ENCODE results near the gene PACSIN2.
"Not testable (repeated sequence)": the region's sequence is repeated elsewhere in the genome, so short reads cannot be mapped to it uniquely, and the experiment has no call there.

The PACSIN2 gene

DNA sequence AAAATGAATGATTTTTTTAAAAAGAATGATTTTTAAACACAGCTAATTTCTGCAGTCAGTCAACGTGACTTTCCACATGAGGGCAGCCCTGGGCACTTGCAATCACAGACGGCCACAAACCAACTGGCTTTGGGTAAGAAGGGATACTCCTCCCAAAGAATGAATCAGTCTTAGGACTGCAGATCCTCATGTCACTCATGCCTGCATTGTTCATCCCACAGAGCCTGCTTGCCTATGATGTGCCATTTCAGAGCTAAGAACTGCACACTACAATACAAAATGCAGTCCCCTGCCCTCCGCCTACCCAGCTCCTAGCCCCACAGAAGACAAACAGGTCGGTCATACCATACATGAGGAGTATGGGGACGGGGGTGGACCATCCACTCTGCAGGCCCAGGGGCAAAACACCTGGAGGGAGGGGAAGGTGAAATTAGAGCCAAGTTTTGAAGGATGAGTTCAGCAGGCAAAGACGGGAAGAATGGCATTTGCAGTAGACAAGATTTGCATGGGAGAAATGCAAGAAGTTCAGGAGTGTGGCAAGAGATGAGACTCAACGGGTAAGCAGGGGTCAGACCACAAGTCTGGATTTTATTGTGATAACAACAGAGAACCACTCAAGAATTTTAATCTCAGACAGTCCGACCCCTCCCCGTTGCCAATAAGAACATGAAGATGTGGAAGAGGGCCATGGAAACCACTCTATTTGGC is 24.7 kb downstream of the PACSIN2 start:
- DNase-seq: no peak

DNA sequence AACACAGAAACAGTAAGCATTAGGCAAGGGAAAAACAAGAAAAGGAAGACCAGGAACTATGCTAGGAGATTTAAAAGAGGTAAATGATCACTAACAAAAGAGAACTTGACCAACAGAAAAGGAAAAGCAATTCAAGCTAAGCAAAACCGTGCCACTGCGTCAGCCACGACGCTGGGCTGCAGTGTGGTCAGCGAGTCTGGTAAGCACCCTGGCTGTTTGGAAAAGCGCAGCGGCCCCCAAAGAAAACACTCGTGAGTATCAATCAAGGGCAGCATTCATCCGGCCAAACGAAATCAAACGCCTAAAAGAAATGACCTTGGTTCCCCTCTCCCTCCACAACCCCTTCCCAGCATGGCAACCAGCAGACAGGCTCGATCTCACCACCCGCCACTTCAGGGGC is 28.8 kb downstream of the PACSIN2 start:
- DNase-seq: no peak

DNA sequence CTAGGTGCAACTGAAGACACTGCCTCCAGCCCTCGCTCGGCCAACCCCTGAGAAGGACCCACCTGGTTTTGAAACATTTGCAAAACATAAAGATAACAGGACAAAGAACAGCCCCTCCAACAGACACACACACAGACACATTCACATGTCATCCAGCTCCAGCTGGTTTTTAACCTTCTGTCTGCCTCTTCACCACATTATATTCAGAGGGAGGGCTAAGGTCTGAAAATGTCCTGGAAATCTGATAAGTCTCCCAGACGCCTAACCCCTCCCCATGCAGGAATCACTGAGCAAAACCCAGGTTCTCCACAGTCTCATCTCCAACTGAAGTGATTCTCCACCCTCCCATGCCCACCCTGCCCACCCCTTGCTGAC is 29.4 kb downstream of the PACSIN2 start:
- no peak for DNase-seq

DNA sequence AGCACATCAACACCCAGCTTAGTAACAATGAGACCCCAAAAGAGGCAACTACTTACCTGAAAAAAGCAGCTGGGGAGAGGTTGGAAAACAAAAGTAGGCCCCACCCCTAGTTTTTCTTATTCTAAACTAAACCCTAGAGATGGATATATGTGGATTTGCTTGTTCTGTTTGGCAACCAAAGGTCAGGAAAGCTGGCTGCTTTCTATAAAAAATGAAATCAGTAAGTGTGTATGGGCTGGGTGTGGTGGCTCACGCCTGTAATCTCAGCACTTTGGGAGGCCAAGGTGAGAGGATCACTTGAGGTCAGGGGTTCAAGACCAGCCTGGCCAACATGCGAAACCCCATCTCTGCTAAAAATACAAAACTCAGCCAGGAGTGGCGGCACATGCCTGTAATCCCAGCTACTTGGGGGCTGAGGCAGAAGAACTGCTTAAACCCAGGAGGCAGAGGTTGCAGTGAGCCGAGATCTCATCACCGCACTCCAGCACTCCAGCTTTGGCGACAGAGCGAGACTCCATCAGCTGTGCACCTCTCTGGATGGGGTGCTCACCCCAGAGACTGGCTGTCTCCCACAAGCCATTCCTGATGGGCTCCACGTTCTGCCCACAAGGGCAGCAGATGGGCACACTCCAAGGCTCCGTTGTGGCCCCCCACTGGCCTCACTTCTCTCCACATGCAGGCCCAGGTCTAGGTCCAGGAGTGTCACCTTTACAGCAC is 30.0 kb downstream of the PACSIN2 start:
- DNase-seq: no peak

DNA sequence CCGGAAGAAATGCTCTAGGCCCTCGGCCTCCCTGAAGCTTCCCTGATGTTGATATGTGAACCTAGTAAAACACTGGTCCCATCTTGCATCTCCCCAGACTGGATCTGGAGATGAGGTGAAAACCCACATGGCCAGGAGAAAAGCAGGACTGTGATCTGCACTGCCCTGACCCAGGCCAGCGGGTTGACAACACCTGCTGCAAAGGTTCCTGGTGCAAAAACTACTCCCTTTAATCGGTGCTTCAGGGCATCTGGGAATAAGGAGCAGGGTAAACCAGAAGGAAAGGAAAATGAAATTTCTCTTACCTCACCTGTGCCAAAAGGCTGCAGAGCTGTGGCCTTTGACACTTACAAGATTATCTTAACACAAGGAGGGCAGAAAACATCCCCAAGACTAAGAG is 30.6 kb downstream of the PACSIN2 start:
- no peak for DNase-seq

DNA sequence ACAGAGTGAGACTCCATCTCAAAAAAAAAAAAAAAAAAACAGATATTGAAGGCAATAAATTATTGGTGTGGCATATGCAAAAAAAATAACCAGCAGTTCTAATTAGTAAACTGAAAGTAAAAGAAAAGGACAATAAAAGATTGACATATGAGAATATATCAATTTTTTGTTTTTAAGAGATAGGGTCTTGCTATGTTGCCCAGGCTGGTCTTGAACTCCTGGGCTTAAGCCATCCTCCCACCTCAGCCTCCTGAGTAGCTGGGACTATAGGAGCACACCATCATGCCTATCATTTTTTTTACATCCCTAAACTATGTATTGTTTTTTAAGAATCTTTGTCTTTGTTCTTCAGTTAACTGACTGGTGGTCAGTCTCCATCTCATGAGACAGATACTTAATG is 31.5 kb downstream of the PACSIN2 start:
- DNase-seq: no peak

DNA sequence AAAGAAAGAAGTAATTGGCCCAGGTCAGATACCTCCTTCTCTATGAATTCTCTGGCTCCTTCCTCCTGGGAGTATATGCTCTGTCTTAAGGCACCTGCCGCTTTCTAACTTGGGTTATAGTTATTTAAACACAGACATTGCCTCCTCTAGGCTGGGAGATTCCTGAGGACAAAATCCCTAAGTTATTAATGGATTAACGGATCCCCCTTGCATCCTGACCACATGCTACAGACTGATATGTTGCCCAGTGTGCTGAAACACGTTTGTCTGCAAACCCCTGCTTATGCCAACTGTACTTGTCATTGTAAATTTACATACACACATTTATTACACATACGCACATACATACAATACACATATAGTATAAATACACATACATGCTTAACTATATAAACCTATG is 35.3 kb downstream of the PACSIN2 start:
- no peak for DNase-seq

DNA sequence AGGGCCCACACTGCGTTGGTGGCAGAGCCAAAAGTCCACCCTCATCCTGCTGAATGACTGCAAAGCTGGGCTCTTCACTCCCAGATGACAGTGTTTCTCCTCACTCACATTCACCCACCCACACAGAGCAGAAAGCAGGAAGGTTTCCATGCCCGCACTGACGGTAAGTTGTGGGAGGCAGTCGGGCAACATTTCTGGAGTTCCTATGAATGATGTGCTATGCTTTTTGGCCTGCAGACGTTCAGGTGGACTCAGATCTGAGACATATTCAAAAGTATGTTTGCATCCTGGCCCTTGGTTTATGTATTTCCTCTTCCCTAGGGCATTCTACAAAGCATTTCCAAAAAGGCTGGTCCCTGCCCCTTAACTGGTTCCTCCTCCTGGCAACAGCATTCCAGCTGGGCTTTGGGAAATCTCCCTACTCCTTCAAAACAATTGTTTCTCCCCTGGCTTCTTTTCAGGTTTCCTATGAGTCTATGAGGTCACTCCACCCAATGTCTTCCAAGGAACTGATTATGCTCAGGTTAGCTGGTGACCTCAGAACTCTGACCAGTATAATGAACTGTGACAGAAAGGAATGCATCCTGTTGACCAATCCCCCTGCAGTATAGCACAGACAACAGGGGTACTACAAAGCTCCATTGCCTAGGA is 36.4 kb downstream of the PACSIN2 start:
- no peak for DNase-seq

DNA sequence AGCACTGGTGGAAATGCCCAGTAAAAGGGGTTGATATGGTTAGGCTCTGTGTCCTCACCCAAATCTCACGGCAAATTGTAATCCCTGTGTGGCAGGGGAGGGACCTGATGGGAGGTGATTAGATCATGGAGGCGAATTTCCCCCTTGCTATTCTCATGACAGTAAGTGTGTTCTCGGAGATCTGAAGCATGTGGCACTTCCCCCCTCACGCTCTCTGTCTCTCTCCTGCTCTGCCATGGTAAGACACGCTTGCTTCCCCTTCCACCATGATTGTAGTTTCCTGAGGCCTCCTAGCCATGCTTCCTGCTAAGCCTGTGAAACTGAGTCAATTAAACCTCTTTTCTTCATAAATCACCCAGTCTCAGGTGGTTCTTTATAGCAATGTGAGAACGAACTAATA is 37.4 kb downstream of the PACSIN2 start:
- DNase-seq: peak; percentile 50

DNA sequence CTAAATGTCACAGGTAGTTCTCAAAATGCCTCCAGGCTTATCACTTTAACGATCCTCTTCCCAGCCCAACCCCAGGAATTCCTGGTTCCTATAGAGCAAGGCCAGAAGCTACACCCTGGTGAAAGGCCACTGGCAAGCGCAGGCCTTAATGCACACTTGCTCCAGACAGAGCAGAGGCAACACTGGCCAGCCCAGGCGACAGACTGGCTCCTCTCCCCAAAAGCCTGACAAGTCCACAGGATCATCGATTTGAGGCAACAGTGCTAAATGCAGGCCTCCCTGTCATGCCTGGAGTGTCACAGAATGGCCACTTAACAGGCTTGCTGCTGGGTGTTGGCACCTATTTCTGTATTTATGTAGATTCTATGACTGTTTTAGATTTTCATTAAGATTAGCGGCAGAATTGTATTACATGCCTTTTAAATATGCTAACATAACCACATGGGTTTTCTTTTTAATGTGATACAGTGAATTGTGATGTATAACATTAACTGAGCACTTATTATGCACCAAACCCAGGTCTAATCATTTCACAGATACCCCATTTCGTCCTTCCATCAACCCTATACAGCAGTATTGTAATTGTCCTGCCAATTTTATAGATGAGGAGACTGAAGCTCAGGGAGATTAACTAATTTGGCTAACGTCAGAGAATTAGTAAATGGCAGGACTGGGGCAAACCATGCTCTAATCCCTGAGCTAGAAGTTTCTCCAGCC is 38.6 kb downstream of the PACSIN2 start:
- DNase-seq: no peak

DNA sequence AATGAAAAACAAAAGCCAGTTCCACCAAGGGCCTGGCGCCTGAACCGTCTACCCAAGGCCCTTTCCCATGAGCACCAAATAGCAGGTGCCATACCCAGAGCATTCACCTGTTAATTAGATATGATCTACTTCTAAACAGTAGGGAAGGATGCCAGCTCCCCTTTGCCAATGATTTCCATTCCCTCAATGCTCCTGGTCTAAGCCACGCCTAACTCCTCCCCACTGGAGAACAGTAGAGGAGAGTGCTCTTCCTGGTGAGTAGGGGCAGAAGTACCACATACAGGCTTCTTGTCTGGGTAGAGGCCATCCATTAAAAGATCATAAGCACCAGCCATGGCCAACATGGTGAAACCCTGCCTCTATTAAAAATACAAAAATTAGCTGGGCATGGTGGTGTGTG is 40.7 kb downstream of the PACSIN2 start:
- no peak for DNase-seq

DNA sequence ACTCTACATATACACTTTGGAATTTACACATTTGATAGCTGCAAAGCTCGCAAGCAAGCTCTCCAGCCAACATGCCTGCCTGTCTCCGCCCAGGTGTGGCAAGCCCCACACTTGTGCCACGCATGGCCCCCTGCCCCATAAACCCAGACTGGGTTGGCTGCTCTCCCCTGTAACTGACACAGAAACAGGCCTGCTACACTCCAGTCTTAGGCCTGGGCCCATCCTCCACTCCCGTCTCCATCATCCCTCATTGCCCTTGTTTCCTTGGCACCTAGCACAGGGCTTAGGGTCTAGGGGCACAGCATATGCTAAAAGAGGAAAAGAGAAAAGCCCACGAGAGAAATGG is 41.4 kb downstream of the PACSIN2 start:
- DNase-seq: no peak

DNA sequence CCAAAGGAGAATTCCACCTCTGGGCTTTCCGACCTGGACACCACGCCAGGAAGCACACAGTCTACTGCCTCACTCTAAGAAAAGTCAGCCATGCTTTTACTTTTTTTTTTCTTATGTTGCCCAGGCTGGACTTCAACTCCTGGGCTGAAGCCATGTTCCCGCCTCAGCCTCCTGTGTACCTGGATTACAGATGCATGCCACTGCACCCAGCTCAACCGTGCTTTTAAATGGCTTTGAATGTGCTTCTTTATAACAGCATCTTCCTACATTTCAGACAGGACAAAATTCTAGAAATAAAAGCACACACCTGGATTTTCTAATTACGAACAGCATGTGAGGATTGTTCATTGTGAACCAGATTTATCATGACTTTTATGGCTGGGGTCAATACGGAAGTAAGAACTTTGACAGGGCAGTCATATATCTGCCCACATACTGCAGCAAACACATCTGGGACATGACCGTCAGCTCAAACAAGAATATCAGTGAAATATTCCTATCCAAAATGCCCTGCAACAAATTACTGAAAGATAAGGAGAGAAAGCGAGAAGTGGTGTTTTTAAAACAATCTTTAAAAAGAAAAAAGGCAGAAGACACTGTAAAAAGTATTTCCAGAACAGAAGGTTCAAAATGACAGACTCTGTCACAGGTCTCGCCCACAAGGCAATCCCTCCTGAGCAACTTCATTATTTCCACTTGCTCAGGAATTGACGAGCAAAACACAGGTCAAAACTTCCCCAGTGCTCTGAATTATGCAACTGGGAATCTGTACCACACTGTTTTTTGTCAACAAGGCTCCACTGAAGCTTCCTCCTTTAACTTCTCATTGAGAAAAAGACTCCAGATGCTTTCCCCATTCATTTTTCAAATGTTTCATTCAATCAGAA is 42.1 kb downstream of the PACSIN2 start:
- peak; percentile 28 for DNase-seq

DNA sequence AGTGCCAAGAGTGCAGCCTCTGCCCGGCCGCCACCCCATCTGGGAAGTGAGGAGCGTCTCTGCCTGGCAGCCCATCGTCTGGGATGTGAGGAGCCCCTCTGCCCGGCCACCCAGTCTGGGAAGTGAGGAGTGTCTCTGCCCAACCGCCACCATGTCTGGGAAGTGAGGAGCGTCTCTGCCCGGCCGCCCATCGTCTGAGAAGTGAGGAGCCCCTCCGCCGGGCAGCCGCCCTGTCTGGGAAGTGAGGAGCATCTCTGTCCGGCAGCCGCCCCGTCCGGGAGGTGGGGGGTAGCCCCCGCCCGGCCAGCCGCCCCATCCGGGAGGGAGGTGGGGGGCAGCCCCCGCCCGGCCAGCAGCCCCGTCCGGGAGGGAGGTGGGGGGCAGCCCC is 43.5 kb downstream of the PACSIN2 start:
- not testable (repeated sequence) for DNase-seq

DNA sequence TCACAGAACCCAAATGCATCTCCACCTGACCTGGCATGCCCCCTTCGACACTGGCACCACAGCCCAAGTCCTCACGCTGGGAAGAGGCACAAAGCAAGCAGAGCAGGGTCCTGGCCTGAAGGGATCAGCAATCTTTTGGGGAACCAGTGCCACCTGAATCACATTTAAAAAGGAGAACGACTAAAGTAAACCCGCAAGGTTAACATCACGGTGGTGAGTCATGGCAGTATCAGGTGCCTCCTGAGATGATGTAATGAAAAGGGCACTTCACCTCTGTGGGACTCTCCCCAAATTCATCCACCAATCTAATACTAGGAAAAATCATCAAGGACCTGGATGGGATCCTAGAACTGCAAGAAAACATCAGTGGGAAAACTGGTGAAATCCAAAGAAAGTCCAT is 44.9 kb downstream of the PACSIN2 start:
- DNase-seq: no peak

DNA sequence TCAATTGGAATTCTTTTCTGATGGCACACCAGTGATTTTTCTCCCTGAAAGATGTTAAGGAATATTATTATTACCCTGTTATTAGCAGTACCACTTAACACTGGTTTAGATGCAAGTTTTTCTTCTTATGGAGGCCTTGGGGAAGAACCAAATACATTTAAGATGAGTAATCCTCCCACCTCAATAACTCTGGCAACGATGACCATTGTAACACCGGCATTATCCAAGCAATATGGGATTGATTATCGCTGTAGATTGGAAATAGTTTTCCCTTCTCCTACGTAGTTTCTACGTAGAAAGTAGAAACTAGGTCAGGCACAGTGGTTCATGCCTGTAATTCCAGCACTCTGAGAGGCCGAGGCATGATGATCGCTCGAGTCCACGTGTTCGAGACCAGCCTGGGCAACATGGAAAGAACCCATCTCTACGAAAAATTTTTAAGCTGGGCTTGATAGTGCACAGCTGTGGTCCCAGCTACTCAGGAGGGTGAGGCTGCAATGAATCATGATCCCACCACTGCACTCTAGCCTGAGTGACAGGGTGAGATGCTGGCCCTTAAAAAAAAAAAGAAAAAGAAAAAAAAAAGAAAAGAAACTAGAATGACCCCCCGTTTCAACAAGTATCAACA is 45.5 kb downstream of the PACSIN2 start:
- DNase-seq: no peak

DNA sequence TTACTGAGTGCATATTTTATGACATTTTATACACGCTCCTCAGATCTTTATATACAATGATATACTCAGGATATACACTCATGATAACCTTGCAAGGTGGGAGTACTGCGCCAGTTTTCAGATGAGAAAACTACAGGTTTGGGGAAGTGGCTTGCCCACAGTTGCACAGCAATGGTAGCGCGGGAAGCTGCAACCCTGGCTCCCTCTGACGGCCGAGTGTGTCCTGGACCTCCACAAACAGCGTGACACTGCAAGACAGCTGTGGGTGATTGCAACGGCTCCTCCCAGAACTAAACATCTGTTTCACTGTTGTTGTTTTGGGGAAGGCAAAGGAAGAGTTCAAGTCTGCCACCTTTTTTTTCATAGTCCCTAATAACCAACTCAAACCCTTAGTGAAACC is 47.0 kb downstream of the PACSIN2 start:
- DNase-seq: peak; percentile 68

DNA sequence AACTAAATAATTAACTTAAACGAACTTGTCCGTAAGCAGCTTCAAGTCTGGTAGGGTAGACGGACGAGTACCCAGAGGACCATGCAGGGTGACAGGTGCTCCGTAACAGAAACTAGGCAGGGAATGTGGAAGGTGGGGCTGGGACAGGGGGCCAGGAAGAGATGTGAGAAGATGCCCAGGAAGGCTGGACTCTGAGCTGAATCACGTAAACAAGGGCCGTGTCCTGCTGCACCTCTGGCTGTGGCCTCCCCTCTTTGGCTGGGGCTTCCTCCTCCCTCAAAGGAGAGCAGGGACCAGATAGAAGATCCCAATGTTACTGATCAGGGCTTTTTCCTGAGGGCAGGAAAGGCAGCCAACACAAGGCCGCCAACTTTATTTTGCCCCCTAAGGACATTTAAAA is 47.9 kb downstream of the PACSIN2 start:
- DNase-seq: no peak

DNA sequence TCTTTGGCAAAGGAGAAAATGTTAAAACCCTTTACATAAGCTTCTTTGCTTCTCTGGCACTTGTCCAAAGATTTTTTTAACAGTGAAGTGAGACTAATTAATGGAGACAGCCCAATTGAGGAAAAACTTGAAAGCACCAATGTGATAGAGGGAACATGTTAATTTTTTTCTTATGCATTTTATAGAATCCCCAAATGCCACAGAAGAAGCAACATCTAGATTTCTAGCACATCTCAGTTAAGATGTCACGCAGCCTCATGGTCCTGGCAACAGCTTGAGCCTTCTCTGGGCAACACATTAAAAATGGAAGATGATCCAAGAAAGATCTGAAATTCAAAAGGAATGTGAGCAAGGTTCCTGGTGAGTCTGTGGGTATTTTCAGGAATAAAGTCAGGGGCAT is 48.5 kb downstream of the PACSIN2 start:
- no peak for DNase-seq

DNA sequence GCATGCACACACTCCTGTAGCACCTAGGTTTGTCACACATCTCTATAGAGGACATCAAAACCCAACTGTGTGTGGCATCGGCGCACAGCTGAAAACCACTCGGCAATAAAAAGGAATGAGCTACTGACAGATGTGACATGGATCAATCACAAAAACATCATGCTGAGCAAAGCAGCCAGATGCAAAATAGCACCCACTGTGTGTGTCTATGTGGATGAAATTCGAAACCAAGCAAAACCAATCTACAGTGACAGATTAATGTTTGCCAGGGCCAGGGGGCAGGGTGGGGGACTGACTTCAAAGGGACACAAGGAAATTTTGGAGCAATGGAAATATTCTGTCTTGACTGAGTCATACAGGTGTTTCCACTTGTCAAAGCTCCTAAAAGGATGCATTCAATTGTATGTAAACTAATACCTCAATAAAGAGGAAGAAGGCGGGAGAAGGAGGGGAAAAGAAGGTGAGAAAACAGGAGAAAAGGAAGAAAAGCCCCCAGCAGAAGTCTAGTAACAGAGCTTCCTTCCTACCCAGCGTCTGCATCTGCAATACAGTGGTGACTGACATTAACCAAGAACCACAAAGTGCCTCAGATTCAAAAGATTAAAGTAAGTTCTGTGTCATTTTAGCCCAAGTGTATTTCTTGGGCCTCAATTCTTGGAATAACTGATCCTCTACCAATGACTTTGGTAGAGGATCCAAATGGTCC is 49.8 kb downstream of the PACSIN2 start:
- peak; percentile 52 for DNase-seq

DNA sequence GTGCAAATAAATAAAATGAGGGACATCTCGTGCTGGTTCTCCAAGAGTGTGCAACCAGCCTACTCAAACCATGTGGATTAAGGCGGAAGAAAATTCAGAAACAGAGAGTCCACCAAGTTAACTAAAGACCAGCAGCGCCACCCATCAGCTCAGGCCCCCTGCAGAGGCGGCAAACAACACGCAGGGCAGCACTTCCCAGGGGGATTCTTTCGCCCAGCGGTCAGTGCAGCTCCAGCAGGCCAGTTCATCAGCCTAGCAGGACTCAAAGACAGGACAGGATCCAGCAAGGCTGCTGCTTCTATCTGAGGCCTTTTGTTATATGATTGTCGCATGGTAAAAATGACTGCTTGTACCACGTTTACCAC is 51.7 kb downstream of the PACSIN2 start:
- DNase-seq: no peak

Measured in GF-D8 (cell line).